Activated CD8-positive, alpha-beta T cell treated with anti-CD3 and anti-CD28 coated beads for 36 hours (primary cell): ENCODE measurements around the gene GPR156. TPM values are rescaled to one million over a fixed set of nuclear protein-coding genes. Genes with fewer than 3 reads are reported as not detected.

Experiments
- ATAC-seq: fragments of 200-7000 bp; cut with Tn5 transposase; one replicate; pipeline ENCODE4 v1.10.0; 2021; ENCODE audit warnings: mild to moderate bottlenecking, moderate library complexity
- CTCF ChIA-PET: fragments of 350-600 bp; sonication (Branson Sonifier 250); formaldehyde crosslinking; loops from one replicate; lab custom pipeline; 2021; ENCODE audit warnings: antibody characterized with exemption; lab: Charles Lee
- POLR2A ChIA-PET: fragments of 350-600 bp; sonication (Branson Sonifier 250); formaldehyde crosslinking; loops from one replicate; lab custom pipeline; 2021; ENCODE audit warnings: antibody characterized with exemption; lab: Charles Lee
- DNase-seq: peaks from one replicate; pipeline ENCODE4 v3.0.0-alpha.2; 2020
- H3K27ac Mint-ChIP-seq: one replicate; pipeline ENCODE4 v1.8.0; 2021; ENCODE audit warnings: mild to moderate bottlenecking, mixed read lengths
- H3K27me3 Mint-ChIP-seq: one replicate; pipeline ENCODE4 v1.8.0; 2021; ENCODE audit warnings: mixed read lengths
- H3K36me3 Mint-ChIP-seq: one replicate; pipeline ENCODE4 v1.8.0; 2021; ENCODE audit warnings: low read depth, mixed read lengths
- H3K4me1 Mint-ChIP-seq: one replicate; pipeline ENCODE4 v1.8.0; 2021; ENCODE audit warnings: low read depth, mixed read lengths
- H3K4me3 Mint-ChIP-seq: one replicate; pipeline ENCODE4 v1.8.0; 2021; ENCODE audit warnings: mild to moderate bottlenecking, moderate library complexity, mixed read lengths
- H3K9me3 Mint-ChIP-seq: one replicate; pipeline ENCODE4 v1.8.0; 2021; ENCODE audit warnings: mixed read lengths
- intact Hi-C: fragments of 100-400 bp; cut with micrococcal nuclease; formaldehyde crosslinking; loops from one replicate; pipeline ENCODE4 v1.10.0; 2022
- total RNA-seq, 2 experiments: library from RNA; stranded (reverse); gene quantifications; one replicate each; pipeline ENCODE4 v1.2.3, GENCODE V29; 2021
- TF ChIP-seq, protein P1 (sequence below): fragments of 200-600 bp; IDR thresholded peaks from one replicate; pipeline ENCODE4 v1.8.0; 2022; ENCODE audit warnings: antibody characterized with exemption, mild to moderate bottlenecking

The GPR156 gene
- total RNA-seq, 2 experiments from 2014 or later, result not detected

DNA sequence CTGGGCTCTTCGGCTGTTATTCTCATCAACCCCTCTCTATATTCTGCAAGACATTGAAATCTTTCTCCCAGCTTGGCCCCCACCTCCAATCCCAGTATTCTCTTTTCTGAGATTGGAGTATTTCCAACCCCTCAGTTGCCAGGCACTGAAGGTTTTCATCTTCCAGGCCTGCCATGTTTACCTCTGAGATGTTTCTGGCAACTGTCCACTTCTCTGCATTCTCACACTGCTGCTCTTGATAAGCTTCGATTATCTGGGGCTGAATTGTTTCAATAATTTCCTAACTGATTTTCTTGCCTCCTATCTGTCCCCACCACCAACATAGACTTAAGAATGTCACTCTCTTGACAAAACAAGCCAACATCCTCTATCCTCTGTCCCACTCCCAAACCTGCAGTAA, 1.4 kb upstream of the GPR156 start:
- H3K27ac Mint-ChIP-seq, result no peak overlapping the region
- H3K9me3 Mint-ChIP-seq, result peaks cover 2% of the 10 kb centered on the region
- H3K4me3 Mint-ChIP-seq, result no peak overlapping the region
- peaks cover 42% of the 10 kb centered on the region for H3K27me3 Mint-ChIP-seq
- ChIA-PET CTCF (interaction anchor here (1.0 to 1.2 kb wide), 2 partner anchors 131 to 275 kb away, joined by 3 read pairs; no protein-coding TSS in a partner anchor), POLR2A (no interaction called here)
- intact Hi-C loops, result no loop called here
- TF ChIP-seq, protein P1, sequence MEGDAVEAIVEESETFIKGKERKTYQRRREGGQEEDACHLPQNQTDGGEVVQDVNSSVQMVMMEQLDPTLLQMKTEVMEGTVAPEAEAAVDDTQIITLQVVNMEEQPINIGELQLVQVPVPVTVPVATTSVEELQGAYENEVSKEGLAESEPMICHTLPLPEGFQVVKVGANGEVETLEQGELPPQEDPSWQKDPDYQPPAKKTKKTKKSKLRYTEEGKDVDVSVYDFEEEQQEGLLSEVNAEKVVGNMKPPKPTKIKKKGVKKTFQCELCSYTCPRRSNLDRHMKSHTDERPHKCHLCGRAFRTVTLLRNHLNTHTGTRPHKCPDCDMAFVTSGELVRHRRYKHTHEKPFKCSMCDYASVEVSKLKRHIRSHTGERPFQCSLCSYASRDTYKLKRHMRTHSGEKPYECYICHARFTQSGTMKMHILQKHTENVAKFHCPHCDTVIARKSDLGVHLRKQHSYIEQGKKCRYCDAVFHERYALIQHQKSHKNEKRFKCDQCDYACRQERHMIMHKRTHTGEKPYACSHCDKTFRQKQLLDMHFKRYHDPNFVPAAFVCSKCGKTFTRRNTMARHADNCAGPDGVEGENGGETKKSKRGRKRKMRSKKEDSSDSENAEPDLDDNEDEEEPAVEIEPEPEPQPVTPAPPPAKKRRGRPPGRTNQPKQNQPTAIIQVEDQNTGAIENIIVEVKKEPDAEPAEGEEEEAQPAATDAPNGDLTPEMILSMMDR, result no peak
- H3K4me1 Mint-ChIP-seq, result peaks cover 9% of the 10 kb centered on the region
- H3K36me3 Mint-ChIP-seq, result no peaks in the 10 kb centered on the region
- DNase-seq, result no peak
- ATAC-seq, result no peak

DNA sequence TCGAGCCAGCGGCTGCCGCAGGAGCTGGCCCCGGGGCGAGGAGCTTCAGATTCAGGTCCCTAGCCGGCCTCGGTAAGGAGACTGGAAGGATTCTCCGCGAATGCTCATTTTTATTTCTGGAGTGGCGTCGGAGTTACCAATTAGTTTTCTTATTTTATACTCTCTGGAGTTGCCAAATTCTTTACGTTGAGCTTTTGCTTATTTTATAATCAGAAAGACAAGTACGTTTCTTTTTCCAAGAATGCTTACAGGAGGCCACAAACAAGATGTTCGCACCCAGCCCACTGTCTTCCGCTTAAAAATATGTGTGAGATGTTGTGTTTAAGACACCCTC, 453 bp upstream of the GPR156 start:
- POLR2A ChIA-PET, result no interaction called here

DNA sequence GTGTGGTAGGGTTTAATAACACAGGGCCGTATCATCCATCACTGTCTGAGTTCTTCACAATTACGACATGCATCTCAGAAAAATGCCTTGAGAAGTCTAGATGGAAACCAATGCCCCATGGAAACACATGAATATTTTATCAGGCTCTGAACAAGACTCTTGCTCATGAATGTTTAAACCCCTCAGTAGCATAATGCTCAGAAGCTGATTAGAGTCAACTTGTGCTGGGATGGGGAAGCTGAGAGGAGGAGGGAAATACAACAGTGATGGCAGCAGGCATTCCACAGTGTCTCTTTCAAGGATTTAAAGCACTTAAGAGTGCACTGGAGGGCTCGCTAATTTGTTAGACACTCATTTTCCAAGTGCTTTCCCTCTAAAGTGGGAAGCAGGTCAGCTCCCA, 3.8 kb downstream of the GPR156 start:
- ChIA-PET CTCF (interaction anchor here (1.8 kb wide), 1 partner anchor 136 kb away, joined by 5 read pairs; no protein-coding TSS in a partner anchor), POLR2A (no interaction called here)
- ATAC-seq (no peak), DNase-seq (no peak)
- intact Hi-C loops, result no loop called here
- Mint-ChIP-seq H3K4me1 (peaks cover 4% of the 10 kb centered on the region), H3K9me3 (no peaks in the 10 kb centered on the region), H3K36me3 (no peaks in the 10 kb centered on the region), H3K27me3 (peaks cover 57% of the 10 kb centered on the region), H3K27ac (no peak overlapping the region), H3K4me3 (no peak overlapping the region)
- TF ChIP-seq, protein P1, result no peak

More for the DNA sequence above, 453 bp upstream of the GPR156 start:
- TF ChIP-seq, protein P1, result no peak
- Mint-ChIP-seq H3K4me3 (no peak overlapping the region), H3K27ac (no peak overlapping the region), H3K36me3 (no peaks in the 10 kb centered on the region), H3K27me3 (peaks cover 48% of the 10 kb centered on the region), H3K4me1 (peaks cover 9% of the 10 kb centered on the region), H3K9me3 (no peaks in the 10 kb centered on the region)
- intact Hi-C loops, result no loop called here
- ATAC-seq (no peak), DNase-seq (no peak)
- CTCF ChIA-PET, result interaction anchor here (1.2 kb wide), 1 partner anchor 132 kb away, joined by 3 read pairs; no protein-coding TSS in a partner anchor

DNA sequence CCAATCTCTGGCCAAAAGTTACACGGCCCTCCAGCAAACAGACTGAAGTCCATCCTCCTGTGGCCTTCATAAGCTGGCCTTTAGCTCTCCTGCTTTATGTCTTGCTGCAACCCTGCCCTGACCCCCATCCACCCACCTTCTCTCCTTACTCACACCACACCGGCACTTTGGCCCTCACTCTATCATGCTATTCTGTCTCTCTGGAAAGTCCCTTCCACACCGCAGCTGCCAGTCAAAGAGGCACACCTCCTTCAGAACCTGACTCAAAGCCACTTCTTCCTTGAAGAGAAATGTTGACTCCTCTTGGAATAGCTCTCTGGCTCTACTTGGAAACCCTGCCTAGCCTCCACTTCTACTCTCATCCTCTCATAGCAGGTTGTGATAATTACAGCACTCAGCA, 4.5 kb downstream of the GPR156 start:
- Mint-ChIP-seq H3K36me3 (no peaks in the 10 kb centered on the region), H3K4me1 (peaks cover 2% of the 10 kb centered on the region), H3K4me3 (no peak overlapping the region), H3K27ac (no peak overlapping the region), H3K9me3 (no peaks in the 10 kb centered on the region), H3K27me3 (peaks cover 53% of the 10 kb centered on the region)
- ChIA-PET CTCF (no interaction called here), POLR2A (no interaction called here)
- DNase-seq (no peak), ATAC-seq (no peak)
- intact Hi-C loops, result no loop called here
- TF ChIP-seq, protein P1, result no peak

DNA sequence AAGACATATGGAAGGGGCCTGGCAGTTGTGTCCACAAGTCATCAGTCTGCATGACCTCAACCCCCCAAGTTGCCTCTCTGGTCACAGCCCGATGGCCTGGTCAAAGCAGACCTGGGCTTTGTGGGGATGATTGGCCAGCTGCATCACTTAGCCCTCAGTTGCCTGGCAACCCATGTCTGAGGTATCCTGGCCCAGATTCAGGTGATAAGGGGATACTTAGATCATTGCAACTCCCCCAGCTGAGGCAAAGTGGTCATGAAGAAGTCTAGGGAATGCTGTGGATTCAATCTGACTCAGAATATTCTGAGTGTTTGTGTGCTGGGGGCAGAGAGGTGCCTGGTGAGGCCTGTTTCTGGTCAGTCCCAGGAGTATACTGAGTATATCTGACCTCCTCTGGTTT, 5.0 kb downstream of the GPR156 start:
- Mint-ChIP-seq H3K9me3 (no peaks in the 10 kb centered on the region), H3K4me1 (peaks cover 2% of the 10 kb centered on the region), H3K27me3 (peaks cover 52% of the 10 kb centered on the region), H3K27ac (no peak overlapping the region), H3K36me3 (no peaks in the 10 kb centered on the region), H3K4me3 (no peak overlapping the region)
- TF ChIP-seq, protein P1, result no peak
- no peak for DNase-seq
- ATAC-seq, result no peak
- POLR2A ChIA-PET, result no interaction called here
- CTCF ChIA-PET, result no interaction called here
- intact Hi-C loops, result no loop called here
